ENCODE measurements around the gene FNTB.

Gene FNTB

DNA sequence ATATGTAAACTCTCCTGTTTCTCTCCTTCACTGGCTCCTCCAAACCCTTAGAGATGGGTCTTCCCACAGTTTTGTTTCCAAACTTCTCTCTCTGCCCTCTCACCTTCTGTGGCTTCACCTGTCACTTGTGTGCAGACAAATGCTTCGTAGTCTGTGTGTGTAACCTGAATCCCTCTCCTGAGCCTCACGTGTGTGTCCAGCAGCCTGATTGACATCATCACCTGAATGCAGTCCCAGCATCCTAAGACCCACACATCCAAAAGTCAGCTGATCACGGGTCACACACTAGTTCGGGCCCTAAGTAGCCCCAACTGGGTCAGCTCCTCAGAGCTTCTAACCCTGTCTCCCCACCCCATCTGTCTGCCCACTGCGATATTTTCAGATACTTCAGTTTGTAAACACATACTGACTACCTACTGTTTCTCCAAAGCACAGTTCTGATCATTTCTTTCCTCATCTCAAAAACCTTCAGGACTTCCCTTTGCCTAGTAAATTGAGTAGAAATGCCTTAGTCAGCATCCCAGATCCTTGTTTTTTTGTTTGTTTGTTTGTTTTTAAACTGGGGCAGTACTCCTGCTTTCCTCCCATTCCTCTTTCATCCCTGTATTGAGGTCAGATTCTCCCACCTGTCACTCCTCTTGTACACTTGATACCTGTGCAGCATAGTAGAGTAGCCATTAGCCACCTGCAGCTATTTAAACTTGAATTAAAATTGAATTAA lies 23.7 kb downstream of the FNTB start:
- no peaks in the 10 kb centered on the region for H3K27me3 ChIP-seq (replicated peaks; ENCODE audit: control insufficient read depth, insufficient read depth, low read length)
- no peak for DNase-seq (ENCODE audit: extremely low read depth, insufficient read length)
- peaks cover 3% of the 10 kb centered on the region for H3K36me3 ChIP-seq (ENCODE audit: control insufficient read depth, insufficient read depth, low read length)
- TF ChIP-seq, protein P1, sequence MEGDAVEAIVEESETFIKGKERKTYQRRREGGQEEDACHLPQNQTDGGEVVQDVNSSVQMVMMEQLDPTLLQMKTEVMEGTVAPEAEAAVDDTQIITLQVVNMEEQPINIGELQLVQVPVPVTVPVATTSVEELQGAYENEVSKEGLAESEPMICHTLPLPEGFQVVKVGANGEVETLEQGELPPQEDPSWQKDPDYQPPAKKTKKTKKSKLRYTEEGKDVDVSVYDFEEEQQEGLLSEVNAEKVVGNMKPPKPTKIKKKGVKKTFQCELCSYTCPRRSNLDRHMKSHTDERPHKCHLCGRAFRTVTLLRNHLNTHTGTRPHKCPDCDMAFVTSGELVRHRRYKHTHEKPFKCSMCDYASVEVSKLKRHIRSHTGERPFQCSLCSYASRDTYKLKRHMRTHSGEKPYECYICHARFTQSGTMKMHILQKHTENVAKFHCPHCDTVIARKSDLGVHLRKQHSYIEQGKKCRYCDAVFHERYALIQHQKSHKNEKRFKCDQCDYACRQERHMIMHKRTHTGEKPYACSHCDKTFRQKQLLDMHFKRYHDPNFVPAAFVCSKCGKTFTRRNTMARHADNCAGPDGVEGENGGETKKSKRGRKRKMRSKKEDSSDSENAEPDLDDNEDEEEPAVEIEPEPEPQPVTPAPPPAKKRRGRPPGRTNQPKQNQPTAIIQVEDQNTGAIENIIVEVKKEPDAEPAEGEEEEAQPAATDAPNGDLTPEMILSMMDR (IDR thresholded peaks at IDR 0.05; ENCODE audit: insufficient read depth, low read length, poor library complexity, severe bottlenecking) = no peak
- H3K4me3 ChIP-seq (replicated peaks; ENCODE audit: low read depth, low read length) = no peak overlapping the region

DNA sequence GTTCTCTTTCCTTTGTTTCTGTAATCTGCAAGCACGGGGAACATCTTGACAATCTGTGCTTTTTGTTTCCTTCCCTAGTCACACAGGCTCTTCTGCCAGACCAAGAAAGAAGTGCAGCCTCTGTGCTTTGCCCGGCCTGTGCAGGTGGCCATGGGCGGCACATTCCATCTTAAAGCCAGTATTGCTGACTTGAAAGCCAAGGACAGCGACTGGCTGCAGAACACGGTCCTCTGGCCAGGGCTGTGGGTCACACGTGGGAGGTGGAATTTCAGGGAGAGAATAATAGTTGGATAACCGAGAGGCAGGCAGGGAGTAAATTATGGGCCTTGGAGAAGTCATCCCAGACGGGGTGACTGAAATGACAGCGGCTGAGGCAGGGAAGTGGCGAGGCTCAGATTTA lies 24.8 kb downstream of the FNTB start:
- Histone ChIP-seq H3K27me3 (replicated peaks; ENCODE audit: control insufficient read depth, insufficient read depth, low read length) (no peaks in the 10 kb centered on the region), H3K36me3 (ENCODE audit: control insufficient read depth, insufficient read depth, low read length) (peaks cover 6% of the 10 kb centered on the region), H3K4me3 (replicated peaks; ENCODE audit: low read depth, low read length) (no peak overlapping the region)
- no peak for DNase-seq (ENCODE audit: extremely low read depth, insufficient read length)
- TF ChIP-seq, protein P1 (IDR thresholded peaks at IDR 0.05; ENCODE audit: insufficient read depth, low read length, poor library complexity, severe bottlenecking) = no peak

DNA sequence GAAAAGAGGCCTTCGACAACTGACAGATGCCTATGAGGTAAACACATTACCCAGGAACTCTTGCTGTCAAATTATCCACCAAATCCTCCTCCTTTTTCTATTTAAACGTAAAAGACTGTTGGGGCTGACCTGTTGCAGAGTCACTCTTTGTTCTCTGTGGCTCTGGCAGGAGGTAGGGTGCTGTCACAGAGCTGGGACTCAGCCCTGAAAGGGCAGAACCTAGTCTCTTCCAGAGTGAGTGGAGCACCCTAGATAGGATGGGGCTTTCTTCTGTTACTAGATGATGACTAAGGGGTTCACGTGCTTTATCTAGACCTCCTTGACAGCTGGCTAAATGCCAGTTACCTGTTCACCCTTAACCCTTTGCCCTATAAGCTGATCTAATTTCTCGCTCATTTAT lies 25.7 kb downstream of the FNTB start:
- H3K4me3 ChIP-seq (replicated peaks; ENCODE audit: low read depth, low read length) = no peak overlapping the region
- peaks cover 7% of the 10 kb centered on the region for H3K36me3 ChIP-seq (ENCODE audit: control insufficient read depth, insufficient read depth, low read length)
- no peaks in the 10 kb centered on the region for H3K27me3 ChIP-seq (replicated peaks; ENCODE audit: control insufficient read depth, insufficient read depth, low read length)
- DNase-seq (ENCODE audit: extremely low read depth, insufficient read length) = no peak
- TF ChIP-seq, protein P1 (IDR thresholded peaks at IDR 0.05; ENCODE audit: insufficient read depth, low read length, poor library complexity, severe bottlenecking) = no peak

DNA sequence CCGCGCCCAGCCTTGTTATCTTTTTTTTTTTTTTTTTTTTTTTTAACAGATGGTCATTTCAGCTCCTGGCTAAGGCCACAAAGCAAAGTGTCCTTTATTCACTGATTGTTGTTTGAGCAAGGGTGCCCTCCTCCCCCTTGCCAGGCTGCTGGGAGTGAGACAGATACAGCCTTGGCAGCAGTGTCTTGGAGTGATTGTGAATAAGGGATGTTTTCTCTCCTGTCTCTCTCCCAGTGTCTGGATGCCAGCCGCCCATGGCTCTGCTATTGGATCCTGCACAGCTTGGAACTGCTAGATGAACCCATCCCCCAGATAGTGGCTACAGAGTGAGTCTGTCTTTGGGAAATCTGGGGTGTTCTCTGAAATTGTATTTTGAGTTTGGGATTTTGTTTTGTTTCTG lies 28.7 kb downstream of the FNTB start:
- no peaks in the 10 kb centered on the region for H3K27me3 ChIP-seq (replicated peaks; ENCODE audit: control insufficient read depth, insufficient read depth, low read length)
- H3K4me3 ChIP-seq (replicated peaks; ENCODE audit: low read depth, low read length) = no peak overlapping the region
- DNase-seq (ENCODE audit: extremely low read depth, insufficient read length) = no peak
- peaks cover 6% of the 10 kb centered on the region for H3K36me3 ChIP-seq (ENCODE audit: control insufficient read depth, insufficient read depth, low read length)
- TF ChIP-seq, protein P1 (IDR thresholded peaks at IDR 0.05; ENCODE audit: insufficient read depth, low read length, poor library complexity, severe bottlenecking) = no peak

DNA sequence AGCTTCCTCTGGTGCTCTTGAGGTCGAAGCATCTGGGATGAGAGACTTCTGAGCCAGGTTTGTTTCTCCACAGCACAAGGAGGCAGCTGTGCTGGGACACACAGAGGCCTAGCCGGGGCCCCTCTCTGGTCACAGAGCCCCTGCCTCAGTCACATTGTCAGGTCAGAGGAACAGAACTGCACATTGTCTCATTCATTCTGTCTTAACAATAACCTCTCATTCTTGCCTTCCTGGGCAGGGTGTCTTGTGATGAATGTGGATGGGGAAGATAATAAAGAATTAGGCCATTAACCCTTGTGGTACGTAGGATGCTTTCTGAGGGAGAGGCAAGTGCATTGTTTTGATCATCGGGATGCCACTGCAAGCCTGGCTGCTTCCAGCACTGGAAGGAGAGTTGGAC lies 29.8 kb downstream of the FNTB start:
- Histone ChIP-seq H3K27me3 (replicated peaks; ENCODE audit: control insufficient read depth, insufficient read depth, low read length) (no peaks in the 10 kb centered on the region), H3K4me3 (replicated peaks; ENCODE audit: low read depth, low read length) (no peak overlapping the region), H3K36me3 (ENCODE audit: control insufficient read depth, insufficient read depth, low read length) (peaks cover 7% of the 10 kb centered on the region)
- TF ChIP-seq, protein P1 (IDR thresholded peaks at IDR 0.05; ENCODE audit: insufficient read depth, low read length, poor library complexity, severe bottlenecking) = no peak
- DNase-seq (ENCODE audit: extremely low read depth, insufficient read length) = no peak
